Type B pancreatic cell (in vitro differentiated cells): ENCODE results near the gene TARBP2. TPM values are rescaled to one million over a fixed set of nuclear protein-coding genes. Genes with fewer than 3 reads are reported as not detected.

Experiments
- DNase-seq: peaks from one replicate; pipeline ENCODE4 v3.0.0; 2021; ENCODE audit warnings: mixed read lengths; ENCODE audit not compliant: unreplicated experiment; ENCODE audit errors: extremely low spot score
- H3K27ac Mint-ChIP-seq: 2 replicates; pipeline ENCODE4 v1.8.0; 2021; ENCODE audit warnings: mild to moderate bottlenecking, mixed read lengths
- H3K27me3 Mint-ChIP-seq: 2 replicates; pipeline ENCODE4 v1.8.0; 2021; ENCODE audit warnings: mixed read lengths
- H3K36me3 Mint-ChIP-seq: 2 replicates; pipeline ENCODE4 v1.8.0; 2021; ENCODE audit warnings: mixed read lengths
- H3K4me1 Mint-ChIP-seq: one replicate; pipeline ENCODE4 v1.8.0; 2021; ENCODE audit warnings: mixed read lengths; ENCODE audit not compliant: unreplicated experiment
- H3K4me3 Mint-ChIP-seq: 2 replicates; pipeline ENCODE4 v1.8.0; 2021; ENCODE audit warnings: mild to moderate bottlenecking, mixed read lengths
- H3K9me3 Mint-ChIP-seq: 2 replicates; pipeline ENCODE4 v1.8.0; 2021; ENCODE audit warnings: mixed read lengths
- CTCF ChIP-seq: fragments of 200-600 bp; sonication (generic); conservative IDR thresholded peaks from 2 replicates; pipeline ENCODE4 v1.5.0; 2021; ENCODE audit warnings: antibody characterized with exemption, mild to moderate bottlenecking
- total RNA-seq: library from RNA; stranded (reverse); gene quantifications from 2 replicates; pipeline ENCODE4 v1.2.1, GENCODE V29; 2021; ENCODE audit warnings: low replicate concordance

The TARBP2 gene
- total RNA-seq, 1 donor from 2014 or later = 52.3 TPM

- TF ChIP-seq CTCF = no peak
- no peaks in the 10 kb centered on the region for H3K27me3 Mint-ChIP-seq
- peaks cover 32% of the 10 kb centered on the region for H3K4me1 Mint-ChIP-seq
- no peak overlapping the region for H3K27ac Mint-ChIP-seq
- H3K4me3 Mint-ChIP-seq = no peak overlapping the region
- H3K36me3 Mint-ChIP-seq = peaks cover 54% of the 10 kb centered on the region
- no peak for DNase-seq
- no peaks in the 10 kb centered on the region for H3K9me3 Mint-ChIP-seq
Observed at GRCh38 chr12:53456654-53457366, 44.3 kb upstream of the TARBP2 start.

- peaks cover 25% of the 10 kb centered on the region for H3K4me1 Mint-ChIP-seq
- no peak for DNase-seq
- peaks cover 60% of the 10 kb centered on the region for H3K36me3 Mint-ChIP-seq
- no peaks in the 10 kb centered on the region for H3K9me3 Mint-ChIP-seq
- no peak overlapping the region for H3K4me3 Mint-ChIP-seq
- H3K27me3 Mint-ChIP-seq = no peaks in the 10 kb centered on the region
- H3K27ac Mint-ChIP-seq = peak overlapping the region; percentile 7
- TF ChIP-seq CTCF = no peak
Observed at GRCh38 chr12:53459097-53459496, 42.0 kb upstream of the TARBP2 start.

GRCh38 chr12:53461059-53461458 lies 40.0 kb upstream of the TARBP2 start:
- Mint-ChIP-seq H3K27ac (no peak overlapping the region), H3K9me3 (no peaks in the 10 kb centered on the region), H3K36me3 (peaks cover 52% of the 10 kb centered on the region), H3K4me3 (no peak overlapping the region), H3K27me3 (no peaks in the 10 kb centered on the region), H3K4me1 (peaks cover 17% of the 10 kb centered on the region)
- no peak for DNase-seq
- no peak for TF ChIP-seq CTCF

- no peak overlapping the region for H3K27ac Mint-ChIP-seq
- H3K9me3 Mint-ChIP-seq = no peaks in the 10 kb centered on the region
- TF ChIP-seq CTCF = no peak
Observed at GRCh38 chr12:53461591-53461990, 39.5 kb upstream of the TARBP2 start.

GRCh38 chr12:53462935-53463334 lies 38.1 kb upstream of the TARBP2 start:
- no peaks in the 10 kb centered on the region for H3K9me3 Mint-ChIP-seq
- no peak overlapping the region for H3K4me3 Mint-ChIP-seq
- H3K27me3 Mint-ChIP-seq = no peaks in the 10 kb centered on the region
- DNase-seq = no peak
- peaks cover 58% of the 10 kb centered on the region for H3K36me3 Mint-ChIP-seq
- peaks cover 16% of the 10 kb centered on the region for H3K4me1 Mint-ChIP-seq
- TF ChIP-seq CTCF = no peak
- no peak overlapping the region for H3K27ac Mint-ChIP-seq

More at GRCh38 chr12:53461591-53461990, 39.5 kb upstream of the TARBP2 start:
- no peak for DNase-seq
- H3K36me3 Mint-ChIP-seq = peaks cover 52% of the 10 kb centered on the region
- H3K27me3 Mint-ChIP-seq = no peaks in the 10 kb centered on the region
- H3K4me1 Mint-ChIP-seq = peaks cover 16% of the 10 kb centered on the region
- H3K4me3 Mint-ChIP-seq = no peak overlapping the region
